T-helper 17 cell (primary cell): ENCODE data around the gene GAGE10. TPM values are rescaled to one million over a fixed set of nuclear protein-coding genes. Genes with fewer than 3 reads are reported as not detected.
"Not testable (repeated sequence)": the region's sequence is repeated elsewhere in the genome, so short reads cannot be mapped to it uniquely, and the experiment has no call there.

Experiments
- ATAC-seq: fragments of 150-1000 bp; cut with Tn5 transposase; 2 replicates; pipeline ENCODE4 v1.10.0; 2021; ENCODE audit warnings: mild to moderate bottlenecking, moderate library complexity
- DNase-seq, 3 donors: peaks; one replicate each; pipeline versions ENCODE4 v3.0.0 to v3.0.0-alpha.2; 2020 to 2021
- H3K9me3 ChIP-seq: one replicate; pipeline ENCODE4 v1.7.0; 2013; ENCODE audit warnings: low read length, mild to moderate bottlenecking; ENCODE audit not compliant: control insufficient read depth, poor library complexity, severe bottlenecking
- H3K27ac Mint-ChIP-seq: one replicate; pipeline ENCODE4 v1.8.0; 2022; ENCODE audit warnings: mild to moderate bottlenecking, moderate library complexity, mixed read lengths
- H3K27me3 Mint-ChIP-seq: one replicate; pipeline ENCODE4 v1.8.0; 2022; ENCODE audit warnings: mixed read lengths
- H3K36me3 Mint-ChIP-seq: one replicate; pipeline ENCODE4 v1.8.0; 2022; ENCODE audit warnings: low read depth, mixed read lengths
- H3K4me1 Mint-ChIP-seq: one replicate; pipeline ENCODE4 v1.8.0; 2022; ENCODE audit warnings: mild to moderate bottlenecking, mixed read lengths
- H3K4me3 Mint-ChIP-seq: one replicate; pipeline ENCODE4 v1.8.0; 2022; ENCODE audit warnings: mild to moderate bottlenecking, moderate library complexity, mixed read lengths
- total RNA-seq, 4 donors: library from RNA in 2 of 4; stranded (reverse) in 2 of 4; gene quantifications; one replicate each; pipeline ENCODE4 v1.2.3 and lab custom pipeline; 2022 to 2026

GAGE10 gene
- total RNA-seq, 2 donors from 2014 or later: not detected

DNA sequence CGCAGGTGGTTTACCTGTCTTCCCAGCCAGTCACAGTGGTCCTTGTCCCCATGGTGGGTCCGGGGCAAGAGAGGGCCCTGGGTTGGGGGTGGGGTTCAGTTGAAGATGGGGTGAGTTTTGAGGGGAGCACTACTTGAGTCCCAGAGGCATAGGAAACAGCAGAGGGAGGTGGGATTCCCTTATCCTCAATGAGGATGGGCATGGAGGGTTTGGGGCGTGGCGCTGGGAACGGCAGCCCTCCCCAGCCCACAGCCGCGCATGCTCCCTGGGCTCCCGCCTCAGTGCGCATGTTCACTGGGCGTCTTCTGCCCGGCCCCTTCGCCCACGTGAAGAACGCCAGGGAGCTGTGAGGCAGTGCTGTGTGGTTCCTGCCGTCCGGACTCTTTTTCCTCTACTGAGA, 18.3 kb downstream of the GAGE10 start, which contains the start of gene GAGE12J:
GAGE12J (plus strand) TSS at position 301 of the 400 bp plus-strand sequence. CDS start 1,157 bp downstream, outside the sequence.
- H3K4me3 Mint-ChIP-seq: not testable (repeated sequence)

DNA sequence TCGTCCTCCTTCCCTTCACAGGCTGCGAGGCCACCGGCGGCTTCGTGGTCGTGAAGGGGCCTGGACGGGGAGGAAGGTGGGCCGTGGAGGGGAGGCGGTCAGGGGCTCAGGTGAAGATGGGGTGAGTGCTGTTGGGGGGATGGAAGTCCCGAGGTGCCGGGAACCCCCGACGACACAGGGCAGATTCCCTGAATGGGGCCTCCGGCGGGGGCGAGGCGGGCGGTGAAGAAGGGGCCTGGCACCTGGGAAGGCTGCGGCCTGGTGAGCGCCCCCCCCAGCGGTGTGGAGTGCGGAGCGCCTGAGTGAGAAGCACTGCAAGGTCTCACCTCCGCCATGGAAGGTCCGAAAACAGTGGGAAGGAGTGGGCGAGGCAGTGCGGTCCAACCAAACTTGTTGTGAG, 18.8 kb downstream of the GAGE10 start:
- not testable (repeated sequence) for H3K27ac Mint-ChIP-seq, H3K9me3 ChIP-seq, DNase-seq, H3K4me3 Mint-ChIP-seq, H3K4me1 Mint-ChIP-seq, ATAC-seq, H3K36me3 Mint-ChIP-seq, H3K27me3 Mint-ChIP-seq

More for the DNA sequence above, 18.3 kb downstream of the GAGE10 start, which contains the start of gene GAGE12J:
- not testable (repeated sequence) for H3K27ac Mint-ChIP-seq, ATAC-seq, H3K9me3 ChIP-seq, H3K36me3 Mint-ChIP-seq, H3K4me1 Mint-ChIP-seq, DNase-seq, H3K27me3 Mint-ChIP-seq

DNA sequence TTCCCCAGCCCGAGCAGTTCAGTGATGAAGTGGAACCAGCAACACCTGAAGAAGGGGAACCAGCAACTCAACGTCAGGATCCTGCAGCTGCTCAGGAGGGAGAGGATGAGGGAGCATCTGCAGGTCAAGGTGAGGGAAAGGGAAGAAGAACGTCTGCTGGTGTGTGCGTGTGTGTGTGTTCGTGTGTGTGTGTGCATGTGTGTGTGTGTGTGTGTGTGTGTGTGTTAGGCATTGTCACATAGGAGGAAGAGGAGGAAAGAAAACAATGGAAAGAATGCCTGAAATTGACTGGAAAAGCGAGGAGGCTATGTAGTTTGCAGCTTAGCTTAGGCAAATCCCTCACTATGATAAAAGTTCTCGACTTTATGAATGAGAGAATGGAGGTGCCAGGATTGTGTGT, 20.3 kb downstream of the GAGE10 start:
- not testable (repeated sequence) for H3K27me3 Mint-ChIP-seq

DNA sequence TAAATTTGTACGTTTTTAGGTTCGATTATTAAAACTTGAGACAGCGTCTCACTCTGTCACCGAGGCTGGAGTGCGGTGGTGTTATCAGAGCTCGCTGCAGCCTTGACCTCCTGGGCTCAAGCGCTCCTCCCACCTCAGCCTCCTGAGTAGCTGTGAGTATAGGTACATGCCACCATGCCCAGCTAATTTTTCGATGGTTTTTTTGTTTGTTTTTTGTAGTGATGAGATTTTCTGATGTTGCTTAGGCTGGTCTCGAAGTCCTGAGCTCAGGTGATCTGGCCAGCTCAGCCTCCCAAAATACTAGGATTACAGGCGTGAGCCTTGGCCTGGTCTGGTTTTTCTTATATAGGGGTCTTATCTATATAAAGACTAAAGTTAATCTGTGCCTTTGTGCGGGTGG, 27.0 kb downstream of the GAGE10 start:
- not testable (repeated sequence) for DNase-seq, H3K27me3 Mint-ChIP-seq, H3K4me3 Mint-ChIP-seq, H3K4me1 Mint-ChIP-seq, ATAC-seq, H3K27ac Mint-ChIP-seq, H3K9me3 ChIP-seq, H3K36me3 Mint-ChIP-seq

More for the DNA sequence above, 20.3 kb downstream of the GAGE10 start:
- H3K9me3 ChIP-seq, H3K27ac Mint-ChIP-seq, H3K4me3 Mint-ChIP-seq, ATAC-seq, H3K36me3 Mint-ChIP-seq, DNase-seq, H3K4me1 Mint-ChIP-seq: not testable (repeated sequence)

DNA sequence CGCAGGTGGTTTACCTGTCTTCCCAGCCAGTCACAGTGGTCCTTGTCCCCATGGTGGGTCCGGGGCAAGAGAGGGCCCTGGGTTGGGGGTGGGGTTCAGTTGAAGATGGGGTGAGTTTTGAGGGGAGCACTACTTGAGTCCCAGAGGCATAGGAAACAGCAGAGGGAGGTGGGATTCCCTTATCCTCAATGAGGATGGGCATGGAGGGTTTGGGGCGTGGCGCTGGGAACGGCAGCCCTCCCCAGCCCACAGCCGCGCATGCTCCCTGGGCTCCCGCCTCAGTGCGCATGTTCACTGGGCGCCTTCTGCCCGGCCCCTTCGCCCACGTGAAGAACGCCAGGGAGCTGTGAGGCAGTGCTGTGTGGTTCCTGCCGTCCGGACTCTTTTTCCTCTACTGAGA, 27.8 kb downstream of the GAGE10 start, which contains the start of gene GAGE13:
GAGE13 (plus strand) TSS at position 301 of the 400 bp plus-strand sequence. CDS start 1,156 bp downstream, outside the sequence.
- not testable (repeated sequence) for H3K27me3 Mint-ChIP-seq, DNase-seq, H3K27ac Mint-ChIP-seq, H3K9me3 ChIP-seq, H3K36me3 Mint-ChIP-seq, H3K4me3 Mint-ChIP-seq, H3K4me1 Mint-ChIP-seq, ATAC-seq

DNA sequence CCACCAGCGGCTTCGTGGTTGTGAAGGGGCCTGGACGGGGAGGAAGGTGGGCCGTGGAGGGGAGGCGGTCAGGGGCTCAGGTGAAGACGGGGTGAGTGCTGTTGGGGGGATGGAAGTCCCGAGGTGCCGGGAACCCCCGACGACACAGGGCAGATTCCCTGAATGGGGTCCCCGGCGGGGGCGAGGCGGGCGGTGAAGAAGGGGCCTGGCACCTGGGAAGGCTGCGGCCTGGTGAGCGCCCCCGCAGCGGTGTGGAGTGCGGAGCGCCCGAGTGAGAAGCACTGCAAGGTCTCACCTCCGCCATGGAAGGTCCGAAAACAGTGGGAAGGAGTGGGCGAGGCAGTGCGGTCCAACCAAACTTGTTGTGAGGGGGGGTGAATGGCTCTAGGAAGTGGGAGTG, 28.4 kb downstream of the GAGE10 start:
- not testable (repeated sequence) for ATAC-seq, H3K9me3 ChIP-seq, H3K4me3 Mint-ChIP-seq, H3K36me3 Mint-ChIP-seq, H3K27ac Mint-ChIP-seq, H3K27me3 Mint-ChIP-seq, DNase-seq, H3K4me1 Mint-ChIP-seq

DNA sequence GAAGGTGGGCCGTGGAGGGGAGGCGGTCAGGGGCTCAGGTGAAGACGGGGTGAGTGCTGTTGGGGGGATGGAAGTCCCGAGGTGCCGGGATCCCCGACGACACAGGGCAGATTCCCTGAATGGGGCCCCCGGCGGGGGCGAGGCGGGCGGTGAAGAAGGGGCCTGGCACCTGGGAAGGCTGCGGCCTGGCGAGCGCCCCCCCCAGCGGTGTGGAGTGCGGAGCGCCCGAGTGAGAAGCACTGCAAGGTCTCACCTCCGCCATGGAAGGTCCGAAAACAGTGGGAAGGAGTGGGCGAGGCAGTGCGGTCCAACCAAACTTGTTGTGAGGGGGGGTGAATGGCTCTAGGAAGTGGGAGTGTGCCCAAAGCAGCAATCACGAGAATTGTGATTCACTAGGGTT, 38.0 kb downstream of the GAGE10 start:
- DNase-seq: peak in 1 of 3 donors; percentile 27
- not testable (repeated sequence) for H3K9me3 ChIP-seq, H3K4me1 Mint-ChIP-seq, H3K36me3 Mint-ChIP-seq, H3K27me3 Mint-ChIP-seq, H3K4me3 Mint-ChIP-seq, ATAC-seq, H3K27ac Mint-ChIP-seq

DNA sequence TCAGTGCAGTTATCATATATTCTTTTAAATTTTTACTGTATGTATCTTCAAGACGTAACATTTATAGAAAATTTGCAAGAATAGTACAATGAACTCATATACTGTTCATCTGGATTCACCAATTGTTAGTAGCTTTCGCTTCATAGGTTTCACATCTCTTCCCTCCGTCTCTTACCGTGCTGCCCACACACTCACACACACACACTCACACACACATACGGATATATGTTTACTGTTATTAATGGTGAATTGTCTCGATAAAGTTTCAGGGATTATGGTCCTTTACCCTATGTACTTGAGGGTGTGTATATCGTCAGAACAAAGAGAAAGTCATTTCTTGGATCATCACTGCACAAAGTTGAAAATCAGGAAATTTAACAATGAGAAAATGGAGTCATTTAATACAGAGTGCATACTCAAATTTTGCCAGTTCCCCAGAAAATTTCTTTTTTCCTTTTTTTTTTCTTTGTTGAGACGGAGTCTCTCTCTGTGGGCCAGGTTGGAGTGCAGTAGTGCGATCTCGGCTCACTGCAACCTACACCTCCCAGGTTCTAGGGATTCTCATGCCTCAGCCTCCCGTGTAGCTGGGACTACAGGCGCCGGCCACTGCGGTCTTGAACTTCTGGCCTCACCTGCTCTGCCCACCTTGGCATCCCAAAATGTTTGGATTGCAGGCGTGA, 41.2 kb downstream of the GAGE10 start:
- not testable (repeated sequence) for H3K4me1 Mint-ChIP-seq, H3K4me3 Mint-ChIP-seq, H3K27me3 Mint-ChIP-seq, H3K27ac Mint-ChIP-seq, DNase-seq, H3K36me3 Mint-ChIP-seq, ATAC-seq, H3K9me3 ChIP-seq

DNA sequence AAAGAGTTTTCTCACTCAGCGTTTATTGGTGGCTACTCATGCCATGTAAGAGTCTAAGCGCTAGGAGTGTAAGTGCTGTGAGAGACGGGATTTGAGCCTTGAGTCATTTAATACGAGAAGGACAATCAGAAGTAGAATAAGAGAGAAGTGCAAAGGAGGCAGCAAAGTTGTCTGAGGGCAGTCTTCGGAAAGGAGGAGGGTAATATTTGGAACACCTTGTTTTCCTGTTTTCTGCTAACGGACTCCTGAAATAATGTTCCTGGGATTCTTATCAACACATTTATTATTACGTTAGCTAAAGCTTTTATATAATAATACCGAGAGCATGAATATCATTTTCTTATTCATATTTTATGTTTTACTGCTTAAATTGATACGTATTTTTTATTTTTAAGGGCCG, 42.0 kb downstream of the GAGE10 start:
- not testable (repeated sequence) for H3K27me3 Mint-ChIP-seq, H3K4me3 Mint-ChIP-seq, H3K27ac Mint-ChIP-seq, H3K36me3 Mint-ChIP-seq, H3K9me3 ChIP-seq, H3K4me1 Mint-ChIP-seq, DNase-seq, ATAC-seq

DNA sequence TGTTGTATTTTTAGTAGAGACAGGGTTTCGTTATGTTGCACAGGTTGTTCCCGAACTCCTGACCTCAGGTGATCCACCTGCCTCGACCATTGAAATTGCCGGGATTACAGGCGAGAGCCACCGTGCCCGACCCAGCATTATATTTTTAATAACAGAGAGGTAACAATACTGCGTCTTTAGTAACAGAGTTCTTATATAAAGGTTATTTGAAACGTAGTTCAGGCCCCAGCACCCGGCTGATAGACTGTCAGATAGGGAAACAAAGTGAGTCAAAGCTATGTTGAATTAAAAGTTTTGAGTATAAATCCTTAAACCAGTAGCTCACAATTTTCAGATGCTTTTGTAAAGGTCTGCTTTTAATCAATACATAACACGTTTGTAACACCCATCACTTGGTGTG, 42.7 kb downstream of the GAGE10 start:
- not testable (repeated sequence) for H3K9me3 ChIP-seq, ATAC-seq, H3K4me1 Mint-ChIP-seq, H3K36me3 Mint-ChIP-seq, H3K27ac Mint-ChIP-seq, H3K27me3 Mint-ChIP-seq, DNase-seq, H3K4me3 Mint-ChIP-seq

Other genes starting within 250 kb of the GAGE10 start
- gene CCDC120, start 244.6 kb upstream of the GAGE10 start, total RNA-seq: 10 to 100 TPM; 10.8 to 11.8 TPM
- 10 to 100 TPM; 18.8 to 20.6 TPM for gene PRAF2, start 229.6 kb upstream of the GAGE10 start, total RNA-seq
- 10 to 100 TPM; 69.9 to 73.5 TPM for gene WDR45, start 223.8 kb upstream of the GAGE10 start, total RNA-seq
- gene GPKOW, start 179.9 kb upstream of the GAGE10 start, total RNA-seq: 10 to 100 TPM; 13.5 to 14.4 TPM
- gene MAGIX, start 140.9 kb upstream of the GAGE10 start, total RNA-seq: 1 to 10 TPM; 1.0 to 1.1 TPM
- 100 to 1,000 TPM; 180 to 203 TPM for gene PLP2, start 131.7 kb upstream of the GAGE10 start, total RNA-seq
- 1 to 10 TPM; 4.8 to 7.5 TPM for gene PRICKLE3, start 117.3 kb upstream of the GAGE10 start, total RNA-seq
- under 1 TPM; 0.30 to 0.60 TPM for gene SYP, start 103.5 kb upstream of the GAGE10 start, total RNA-seq
- under 1 TPM; 0.47 to 0.67 TPM for gene CACNA1F, start 70.3 kb upstream of the GAGE10 start, total RNA-seq
- 10 to 100 TPM; 18.2 to 22.8 TPM for gene CCDC22, start 68.2 kb upstream of the GAGE10 start, total RNA-seq
- 10 to 100 TPM; 16.1 to 19.1 TPM for gene FOXP3, start 38.9 kb upstream of the GAGE10 start, total RNA-seq
- 10 to 100 TPM in 1 of 2 donors, 1 to 10 TPM in 1; 8.3 to 10.8 TPM for gene PPP1R3F, start 33.9 kb upstream of the GAGE10 start, total RNA-seq
- gene GAGE12J, start 18.4 kb downstream of the GAGE10 start, total RNA-seq: not detected
- not detected for gene GAGE13, start 27.9 kb downstream of the GAGE10 start, total RNA-seq
- gene GAGE12C, start 228.5 kb downstream of the GAGE10 start, total RNA-seq: not detected
- not detected for gene GAGE12D, start 238.1 kb downstream of the GAGE10 start, total RNA-seq
- gene GAGE12E, start 247.6 kb downstream of the GAGE10 start, total RNA-seq: not detected